Stimulated activated CD4-positive, alpha-beta T cell treated with anti-CD3 and anti-CD28 coated beads, Interleukin-1b, Interleukin-23, amount 100 ng/mL, for 24 hours (primary cell): ENCODE data around the gene GAB2.
A peak's percentile ranks its signal among the peaks of the same experiment; 100 is the strongest.
"Not testable (repeated sequence)": the region's sequence is repeated elsewhere in the genome, so short reads cannot be mapped to it uniquely, and the experiment has no call there.

Experiments
- DNase-seq, 4 experiments: peaks; one replicate each; pipeline ENCODE4 v3.0.0-alpha.2; 2020; ENCODE audit warnings: low read depth in 4 of 4, low spot score in 1 of 4

GAB2 gene

GRCh38 chr11:78189851-78190250 is 227.8 kb downstream of the GAB2 start:
- DNase-seq: no peak

DNA sequence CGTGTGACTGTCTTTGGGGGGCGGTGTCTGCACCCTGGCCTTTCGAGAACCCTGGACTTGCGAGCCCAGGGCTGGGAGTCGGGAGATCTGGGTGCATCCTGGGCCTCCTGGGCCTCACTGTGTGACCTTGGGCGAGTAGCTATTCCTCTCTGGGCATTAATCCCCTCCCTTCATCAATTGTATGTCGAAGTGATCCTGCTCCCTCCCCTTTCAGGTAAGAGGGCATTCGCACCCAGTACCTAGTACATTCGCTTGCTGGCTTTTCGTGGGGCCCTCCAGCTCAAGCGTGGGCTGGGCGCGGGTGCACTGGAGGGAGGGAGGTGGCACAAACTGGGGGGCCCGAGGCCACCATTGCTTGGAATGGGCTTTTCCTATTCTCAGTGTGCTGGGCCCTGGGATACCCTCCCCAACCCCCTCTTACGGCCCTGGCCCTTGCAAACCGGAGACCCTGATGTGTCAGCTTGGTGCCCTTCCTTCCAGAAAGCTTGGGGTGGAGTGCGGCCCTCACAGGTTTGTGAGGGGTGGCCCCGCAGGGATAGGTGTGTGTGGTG is 228.4 kb downstream of the GAB2 start:
- no peak for DNase-seq

DNA sequence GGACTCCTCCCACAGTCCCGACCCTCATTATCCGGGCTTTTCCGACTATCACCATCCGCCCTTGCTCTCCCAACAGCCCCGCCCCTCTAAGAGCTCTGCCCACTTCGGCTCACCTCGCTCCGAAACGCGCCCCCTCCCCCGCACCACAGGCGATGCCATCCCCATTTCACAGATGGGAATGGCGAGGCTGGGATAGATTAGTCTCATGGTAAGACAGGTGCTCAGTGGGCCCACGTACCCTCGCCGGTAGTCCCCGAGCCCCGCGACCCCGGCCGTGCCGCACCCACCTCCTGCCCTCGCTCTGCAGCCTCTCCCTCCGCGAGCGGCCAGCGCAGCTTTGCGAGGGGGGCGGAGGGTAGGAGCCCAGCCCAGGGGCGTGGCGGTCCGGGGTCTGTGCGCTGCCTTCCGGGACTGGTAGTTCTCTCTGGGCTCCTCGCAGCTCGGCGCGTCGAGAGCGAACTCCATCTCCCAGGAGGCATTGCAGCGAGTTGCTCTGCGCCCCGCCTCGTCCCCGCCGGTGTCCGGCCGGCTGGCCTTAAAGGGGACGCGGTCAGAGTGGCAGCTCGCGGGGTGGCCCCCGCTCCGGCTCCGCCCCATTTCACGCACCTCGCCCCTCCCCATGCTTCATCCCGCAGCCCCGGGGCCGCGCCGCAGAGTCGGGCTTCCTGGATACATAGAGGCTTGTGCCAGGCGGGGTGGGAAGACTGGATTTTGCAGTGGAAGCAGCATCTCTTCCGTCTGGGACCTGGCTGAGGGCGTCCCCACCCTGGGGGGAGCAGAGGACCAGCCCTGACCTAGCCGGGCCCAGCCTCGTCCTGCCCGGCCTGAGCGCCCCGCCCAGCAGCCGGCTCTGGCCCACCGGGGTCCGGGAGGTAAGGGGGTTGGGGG is 229.1 kb downstream of the GAB2 start, which contains the start of the genes KCTD21 and USP35:
KCTD21 (minus strand) TSS at position 341 of the 888 bp plus-strand sequence. CDS start 14,072 bp downstream, outside the sequence.
USP35 (plus strand) TSS at position 634 of the 888 bp plus-strand sequence. CDS start 7,327 bp downstream, outside the sequence.
- peak; percentile 73 to 89 (median 80) for DNase-seq

GRCh38 chr11:78187366-78188285 is 230.0 kb downstream of the GAB2 start:
- DNase-seq: peak; percentile 50 to 74 (median 57)

- no peak for DNase-seq
Observed at GRCh38 chr11:78181185-78181584, 236.4 kb downstream of the GAB2 start.

DNA sequence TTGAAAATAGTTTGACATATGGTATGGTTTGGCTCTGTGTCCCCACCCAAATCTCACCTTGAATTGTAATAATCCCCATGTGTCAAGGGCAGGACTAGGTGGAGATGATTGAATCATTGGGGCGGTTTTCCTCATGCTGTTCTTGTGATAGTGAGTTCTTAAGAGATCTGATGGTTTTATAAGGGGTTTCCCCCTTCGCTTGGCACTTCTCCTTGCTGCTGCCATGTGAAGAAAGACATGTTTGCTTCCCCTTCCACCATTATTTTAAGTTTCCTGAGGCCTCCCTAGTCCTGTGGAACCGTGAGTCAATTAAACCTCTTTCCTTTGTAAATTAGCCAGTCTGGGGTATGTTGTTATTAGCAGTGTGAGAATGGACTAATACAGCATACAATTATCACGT is 236.9 kb downstream of the GAB2 start:
- DNase-seq: no peak

DNA sequence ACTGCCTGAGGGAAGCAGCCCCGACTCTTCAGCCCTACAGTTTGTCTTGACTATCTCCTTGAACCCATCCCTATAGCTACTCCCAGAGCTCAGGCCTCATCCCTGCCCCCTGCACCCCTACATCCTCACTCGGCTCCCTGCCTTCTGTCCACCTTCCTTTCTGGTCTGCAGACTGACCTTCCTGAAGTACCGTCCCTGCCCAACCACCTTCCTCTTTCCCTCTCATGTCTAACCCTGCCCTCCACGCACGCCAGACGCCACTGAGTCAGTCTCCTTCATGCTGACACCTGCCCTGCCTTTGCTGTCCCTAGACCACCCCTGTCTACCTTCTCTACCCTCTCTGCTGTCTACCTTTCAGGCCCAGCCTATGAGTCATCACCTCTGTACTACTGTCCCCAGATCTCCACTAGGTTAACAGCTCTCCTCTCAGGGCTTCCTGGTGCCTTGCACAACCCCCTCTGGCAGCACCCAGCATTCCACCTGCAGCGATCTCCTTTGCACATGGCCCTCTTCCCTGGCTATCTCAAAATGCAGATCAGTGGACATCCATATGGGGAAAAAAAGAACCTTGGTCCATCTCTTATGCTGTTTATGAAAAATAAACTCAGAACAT is 238.1 kb downstream of the GAB2 start:
- DNase-seq: no peak

DNA sequence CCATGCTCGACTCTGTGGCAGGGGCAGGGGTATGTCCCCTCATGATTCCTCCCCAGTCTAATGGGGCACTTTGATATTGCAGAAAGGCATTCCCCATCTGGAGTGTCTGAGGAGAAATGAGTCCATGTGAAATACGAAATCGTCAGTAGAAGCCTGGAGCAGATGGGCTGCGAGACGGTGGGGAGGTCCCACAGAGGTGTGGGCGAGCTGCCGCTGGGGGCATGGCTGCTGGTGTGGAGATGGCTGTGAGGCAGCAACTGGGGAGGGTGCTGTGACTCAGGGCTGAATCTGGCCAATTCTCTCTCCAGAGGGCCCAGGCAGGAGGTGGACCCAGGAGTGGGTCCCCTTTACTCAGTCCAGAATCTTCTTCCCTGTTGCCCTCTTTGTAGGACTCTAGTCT is 240.4 kb downstream of the GAB2 start:
- no peak for DNase-seq

DNA sequence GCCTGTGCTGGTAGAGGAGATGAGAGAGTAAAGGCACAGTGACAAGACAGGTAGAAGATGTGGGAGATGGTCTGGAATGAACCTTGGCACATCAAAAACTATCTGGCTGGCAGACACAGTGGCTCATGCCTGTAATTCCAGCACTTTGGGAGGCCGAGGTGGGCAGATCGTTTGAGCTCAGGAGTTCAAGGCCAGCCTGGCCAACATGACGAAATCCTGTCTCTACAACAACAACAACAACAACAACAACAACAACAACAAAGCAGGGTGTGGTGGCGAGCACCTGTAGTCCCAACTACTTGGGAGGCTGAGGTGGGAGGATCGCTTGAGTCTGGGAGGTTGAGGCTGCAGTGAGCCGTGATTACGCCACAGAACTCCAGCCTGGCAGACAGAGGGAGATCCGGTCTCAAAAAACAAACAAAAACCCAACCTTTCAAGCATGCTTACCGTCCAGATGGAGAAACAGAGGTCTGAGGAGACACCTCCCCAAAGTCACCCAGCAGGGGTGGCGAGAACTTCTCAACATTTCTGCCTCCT is 240.9 kb downstream of the GAB2 start:
- no peak for DNase-seq

DNA sequence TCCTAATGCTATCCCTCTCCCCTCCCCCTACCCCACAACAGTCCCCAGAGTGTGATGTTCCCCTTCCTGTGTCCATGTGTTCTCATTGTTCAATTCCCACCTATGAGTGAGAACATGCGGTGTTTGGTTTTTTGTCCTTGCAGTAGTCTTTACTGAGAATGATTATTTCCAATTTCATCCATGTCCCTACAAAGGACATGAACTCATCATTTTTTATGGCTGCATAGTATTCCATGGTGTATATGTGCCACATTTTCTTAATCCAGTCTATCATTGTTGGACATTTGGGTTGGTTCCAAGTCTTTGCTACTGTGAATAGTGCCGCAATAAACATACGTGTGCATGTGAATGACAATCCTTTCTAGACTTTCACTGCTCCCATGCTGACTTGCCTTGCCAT is 241.8 kb downstream of the GAB2 start:
- DNase-seq: not testable (repeated sequence)

DNA sequence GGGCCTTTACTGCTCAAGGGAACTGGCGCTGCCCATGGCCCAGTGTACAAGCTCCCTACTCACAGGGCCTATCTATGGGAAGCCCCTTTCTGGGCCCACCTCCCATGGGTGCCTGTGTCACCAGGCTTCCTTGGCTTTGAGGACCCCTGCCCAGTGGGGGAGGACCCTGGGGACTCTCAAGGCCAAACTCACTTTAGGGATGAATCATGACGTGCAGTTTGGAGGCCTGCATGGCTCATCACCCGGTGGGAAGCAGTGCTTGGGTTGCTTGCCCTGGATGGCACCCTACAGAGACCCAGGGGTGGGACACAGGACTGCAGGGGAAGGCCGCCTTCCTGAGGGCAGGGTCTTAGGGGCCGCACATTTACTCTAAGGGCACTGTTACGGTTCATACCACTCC is 245.7 kb downstream of the GAB2 start:
- DNase-seq: no peak

- DNase-seq: no peak
Observed at GRCh38 chr11:78170874-78171549, 246.6 kb downstream of the GAB2 start.

DNA sequence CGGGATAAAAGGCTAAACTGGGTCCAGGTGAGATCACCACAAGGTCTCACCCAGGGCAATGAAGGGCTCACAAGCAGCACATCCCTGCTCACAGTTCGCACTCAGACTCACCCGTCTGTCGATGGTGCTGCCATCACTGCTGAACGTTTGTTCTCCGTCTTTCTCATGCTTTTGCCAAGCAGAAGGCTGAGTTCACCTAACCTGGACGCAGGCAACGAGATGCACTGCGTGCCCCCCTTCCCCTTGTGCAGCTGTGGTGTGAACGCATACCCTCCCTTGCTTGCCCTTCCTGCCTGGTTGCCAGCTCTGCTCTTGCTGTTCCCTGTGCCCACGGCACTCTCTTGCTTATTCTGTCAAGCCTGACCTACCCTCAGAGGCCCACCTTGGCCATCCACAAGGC is 247.2 kb downstream of the GAB2 start:
- DNase-seq: no peak

GRCh38 chr11:78168539-78169477 is 248.8 kb downstream of the GAB2 start:
- no peak for DNase-seq

DNA sequence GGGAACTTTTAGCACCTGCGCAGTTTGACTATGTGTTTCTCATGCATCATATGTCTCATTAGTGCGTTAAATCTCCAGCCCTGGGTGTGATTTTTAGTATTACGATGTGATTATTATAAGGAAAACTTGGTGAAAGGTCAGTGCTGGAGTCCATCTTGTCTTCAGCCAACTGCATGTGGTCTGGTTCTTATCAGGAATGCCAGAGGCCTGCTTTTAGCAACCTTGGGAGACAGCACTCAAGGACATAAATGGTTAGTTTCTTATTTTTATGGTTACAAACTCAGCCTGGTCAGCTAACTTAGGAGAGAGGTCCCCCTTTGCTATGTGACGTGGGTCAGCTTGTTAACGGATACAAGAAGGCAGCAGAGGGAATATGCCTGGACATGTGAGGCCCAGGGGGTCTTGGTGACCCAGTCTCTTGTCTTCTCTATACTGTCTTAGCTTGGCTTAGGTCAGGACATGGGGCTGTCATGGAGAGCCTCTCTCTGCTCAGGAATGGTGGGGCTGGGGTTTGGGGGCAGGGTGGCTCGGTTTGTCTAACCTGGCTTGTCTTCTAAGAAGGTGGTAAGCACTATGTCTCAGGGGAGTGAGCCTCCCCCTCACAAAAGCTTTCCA is 250.7 kb downstream of the GAB2 start:
- DNase-seq: no peak
